Measurements from ENCODE around the gene COL4A6.
"Not testable (repeated sequence)": the region's sequence is repeated elsewhere in the genome, so short reads cannot be mapped to it uniquely, and the experiment has no call there.

The COL4A6 gene

DNA sequence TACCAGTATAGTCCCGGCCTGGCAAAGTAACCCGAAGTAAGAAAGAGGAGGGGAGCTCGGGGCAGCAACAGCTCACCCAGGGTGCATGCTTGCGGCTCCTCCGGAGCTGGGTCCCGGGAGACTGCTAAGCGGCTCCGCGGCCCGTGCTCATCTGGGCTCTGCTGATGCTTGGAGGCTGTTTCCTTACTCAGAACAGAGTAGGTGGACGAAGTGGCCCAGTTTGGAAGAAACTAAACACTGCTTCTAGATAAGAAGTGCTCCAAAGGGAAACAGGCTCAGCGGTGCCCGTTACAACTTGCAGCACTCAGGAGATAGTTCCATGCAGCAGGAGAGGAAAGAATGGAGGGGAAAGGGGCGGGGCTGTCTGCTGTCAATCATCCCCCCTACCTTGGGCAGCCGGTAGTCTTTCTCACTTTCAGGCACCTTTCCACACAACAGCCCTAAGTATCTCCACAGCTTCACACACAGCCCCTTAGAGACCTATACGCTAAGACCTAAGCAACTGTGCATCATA is at the start of gene COL4A6:
COL4A6 (minus strand) TSS at position 313 of the 514 bp plus-strand sequence; CDS start at position 87, 226 bp downstream.
- H3K4me3 ChIP-seq (ENCODE audit: low read length), result peak within 1 kb of the TSS; percentile 94
- peaks cover 11% of the 10 kb centered on the region; the same call in 1 of the 2 replicates for H3K27me3 ChIP-seq (ENCODE audit: insufficient read depth, low read length)
- no peaks in the 10 kb centered on the region for H3K9me3 ChIP-seq (ENCODE audit: insufficient read depth, low read depth, low read length)
- peak within 1 kb of the TSS; percentile 87; the same call in 1 of the 2 replicates for H3K9ac ChIP-seq (ENCODE audit: low read depth, low read length)
- no peak within 1 kb of the TSS for H3K27ac ChIP-seq (ENCODE audit: low read length)
- no peaks in the 10 kb centered on the region for H3K36me3 ChIP-seq (ENCODE audit: insufficient read depth, low read depth, low read length)
- peaks cover 6% of the 10 kb centered on the region; the same call in 1 of the 2 replicates for H3K4me1 ChIP-seq (ENCODE audit: insufficient read depth, low read length)

DNA sequence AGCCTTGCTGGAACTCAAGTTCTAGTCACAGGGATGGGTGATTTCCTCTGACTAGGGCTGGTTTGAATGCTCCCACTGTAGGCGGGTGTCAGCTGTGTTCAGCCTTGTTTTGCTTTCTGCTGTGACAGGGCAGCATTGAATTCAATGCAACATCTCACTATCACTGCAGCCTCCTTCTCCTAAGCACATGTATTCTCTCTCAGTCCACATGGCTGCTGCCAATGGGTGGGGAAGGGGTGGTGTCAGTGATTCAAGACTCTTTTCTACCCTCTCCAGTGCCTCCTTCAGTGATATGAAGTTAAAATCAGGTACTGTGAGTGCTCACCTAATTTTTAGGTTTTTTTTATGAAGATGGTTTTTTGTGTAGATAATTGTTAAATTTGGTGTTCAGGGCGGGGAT is 47.7 kb upstream of the COL4A6 start:
- no peaks in the 10 kb centered on the region for H3K27me3 ChIP-seq (ENCODE audit: insufficient read depth, low read length)
- H3K36me3 ChIP-seq (ENCODE audit: insufficient read depth, low read depth, low read length), result no peaks in the 10 kb centered on the region
- H3K4me1 ChIP-seq (ENCODE audit: insufficient read depth, low read length), result no peaks in the 10 kb centered on the region
- H3K4me3 ChIP-seq (ENCODE audit: low read length), result no peak overlapping the region
- no peaks in the 10 kb centered on the region for H3K9me3 ChIP-seq (ENCODE audit: insufficient read depth, low read depth, low read length)
- no peak overlapping the region for H3K27ac ChIP-seq (ENCODE audit: low read length)
- no peak overlapping the region for H3K9ac ChIP-seq (ENCODE audit: low read depth, low read length)

DNA sequence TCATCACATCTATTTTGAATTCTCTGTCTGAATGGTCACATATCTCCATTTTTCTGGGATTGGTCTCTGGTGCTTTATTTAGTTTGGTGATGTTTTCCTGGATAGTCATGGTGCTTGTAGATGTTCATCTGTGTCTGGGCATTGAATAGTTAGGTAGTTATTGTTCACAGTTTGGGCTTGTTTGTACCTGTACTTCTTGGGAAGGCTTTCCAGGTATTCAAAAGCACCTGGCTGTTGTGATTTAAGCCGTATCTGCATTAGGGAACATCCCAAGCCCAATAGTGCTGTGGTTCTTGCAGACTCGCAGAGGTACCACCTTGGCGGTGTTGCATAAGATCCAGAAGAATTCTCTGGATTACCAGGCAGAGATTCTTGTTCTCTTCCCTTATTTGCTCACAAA is 46.0 kb upstream of the COL4A6 start:
- Histone ChIP-seq H3K4me3 (ENCODE audit: low read length) (no peak overlapping the region), H3K9ac (ENCODE audit: low read depth, low read length) (no peak overlapping the region), H3K27me3 (ENCODE audit: insufficient read depth, low read length) (no peaks in the 10 kb centered on the region), H3K27ac (ENCODE audit: low read length) (no peak overlapping the region), H3K4me1 (ENCODE audit: insufficient read depth, low read length) (no peaks in the 10 kb centered on the region), H3K36me3 (ENCODE audit: insufficient read depth, low read depth, low read length) (no peaks in the 10 kb centered on the region), H3K9me3 (ENCODE audit: insufficient read depth, low read depth, low read length) (no peaks in the 10 kb centered on the region)

DNA sequence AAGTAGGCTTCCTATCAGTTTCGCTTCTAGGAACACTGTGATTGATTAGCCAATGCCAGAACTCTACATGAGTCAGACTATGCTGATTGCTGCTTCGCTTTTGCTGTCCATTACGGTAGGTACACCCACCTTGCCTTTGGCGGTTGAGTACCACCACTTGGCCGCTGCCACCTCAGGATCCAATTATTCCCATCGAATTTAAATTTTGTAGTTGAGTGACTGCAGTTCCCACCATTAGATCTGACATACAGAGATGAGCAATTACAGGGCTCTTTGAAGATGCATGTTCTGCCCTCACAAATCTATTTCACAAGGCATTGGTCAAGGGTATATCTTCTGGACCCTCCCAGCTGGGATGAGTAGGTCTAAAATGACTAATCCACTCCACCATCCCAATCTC is 43.3 kb upstream of the COL4A6 start:
- not testable (repeated sequence) for H3K4me3 ChIP-seq (ENCODE audit: low read length)

DNA sequence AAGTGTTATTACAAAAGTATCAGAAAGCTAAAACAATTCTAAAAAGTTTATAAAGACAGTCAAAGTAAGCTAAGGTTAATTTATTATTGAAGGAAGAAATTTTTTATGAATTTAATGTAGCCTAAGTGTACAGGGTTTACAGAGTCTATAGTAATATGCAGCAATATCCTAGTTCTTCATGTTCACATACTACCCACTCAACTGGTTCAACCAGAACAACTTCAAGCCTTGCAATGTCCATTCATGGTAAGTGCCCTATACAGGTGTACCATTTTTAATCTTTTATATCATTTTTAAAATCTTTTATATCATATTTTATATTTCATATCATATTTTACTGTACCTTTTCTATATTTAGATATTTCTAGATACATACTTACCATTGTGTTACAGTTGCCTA is 35.8 kb upstream of the COL4A6 start:
- H3K27ac ChIP-seq (ENCODE audit: low read length), result no peak overlapping the region
- H3K36me3 ChIP-seq (ENCODE audit: insufficient read depth, low read depth, low read length), result no peaks in the 10 kb centered on the region
- no peak overlapping the region for H3K9ac ChIP-seq (ENCODE audit: low read depth, low read length)
- H3K27me3 ChIP-seq (ENCODE audit: insufficient read depth, low read length), result no peaks in the 10 kb centered on the region
- no peak overlapping the region for H3K4me3 ChIP-seq (ENCODE audit: low read length)
- no peaks in the 10 kb centered on the region for H3K4me1 ChIP-seq (ENCODE audit: insufficient read depth, low read length)
- H3K9me3 ChIP-seq (ENCODE audit: insufficient read depth, low read depth, low read length), result no peaks in the 10 kb centered on the region

More for the DNA sequence above, 43.3 kb upstream of the COL4A6 start:
- not testable (repeated sequence) for H3K4me1 ChIP-seq (ENCODE audit: insufficient read depth, low read length); H3K27me3 ChIP-seq (ENCODE audit: insufficient read depth, low read length); H3K36me3 ChIP-seq (ENCODE audit: insufficient read depth, low read depth, low read length); H3K9me3 ChIP-seq (ENCODE audit: insufficient read depth, low read depth, low read length); H3K9ac ChIP-seq (ENCODE audit: low read depth, low read length); H3K27ac ChIP-seq (ENCODE audit: low read length)

DNA sequence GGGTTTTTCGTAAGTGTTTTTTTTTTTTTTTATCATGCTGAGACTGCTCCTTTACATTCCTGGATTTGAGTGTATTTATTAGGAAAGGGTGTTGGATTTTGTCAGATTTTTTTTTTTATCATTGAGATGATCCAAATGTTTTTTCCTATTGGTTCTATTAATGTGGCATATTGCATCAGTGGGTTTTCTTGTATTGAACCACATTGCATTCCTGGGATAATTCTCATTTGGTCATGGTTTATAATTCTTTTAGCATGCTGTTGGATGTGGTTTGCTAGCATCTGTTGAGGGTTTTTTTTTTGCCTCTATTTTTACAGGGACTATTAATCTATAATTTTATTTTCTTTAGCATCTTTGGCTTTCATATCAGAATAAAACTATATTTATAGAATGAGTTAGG is 30.3 kb upstream of the COL4A6 start:
- H3K4me3 ChIP-seq (ENCODE audit: low read length), result no peak overlapping the region
- no peak overlapping the region for H3K27ac ChIP-seq (ENCODE audit: low read length)
- peaks cover 4% of the 10 kb centered on the region for H3K4me1 ChIP-seq (ENCODE audit: insufficient read depth, low read length)
- H3K27me3 ChIP-seq (ENCODE audit: insufficient read depth, low read length), result no peaks in the 10 kb centered on the region
- H3K9me3 ChIP-seq (ENCODE audit: insufficient read depth, low read depth, low read length), result no peaks in the 10 kb centered on the region
- H3K36me3 ChIP-seq (ENCODE audit: insufficient read depth, low read depth, low read length), result no peaks in the 10 kb centered on the region
- H3K9ac ChIP-seq (ENCODE audit: low read depth, low read length), result no peak overlapping the region

DNA sequence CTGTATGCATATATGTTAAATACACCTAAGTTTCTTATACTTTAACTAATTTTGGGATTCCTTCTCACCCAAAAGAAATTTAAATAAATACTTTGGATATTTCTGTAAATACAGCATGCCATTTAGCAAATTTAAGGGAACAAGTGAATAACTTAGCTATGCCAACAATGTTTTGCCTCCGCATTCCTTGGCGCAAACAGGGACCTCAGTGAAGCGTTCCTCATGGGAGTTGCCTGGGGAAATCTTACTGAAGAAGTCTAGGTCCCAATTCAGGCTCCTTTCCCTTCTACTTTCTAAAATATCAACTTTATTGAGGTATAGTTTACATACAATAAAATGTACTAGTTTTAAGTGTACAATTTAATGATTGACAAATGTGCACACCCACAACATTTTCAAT is 26.4 kb upstream of the COL4A6 start:
- no peak overlapping the region for H3K4me3 ChIP-seq (ENCODE audit: low read length)
- no peaks in the 10 kb centered on the region for H3K27me3 ChIP-seq (ENCODE audit: insufficient read depth, low read length)
- H3K27ac ChIP-seq (ENCODE audit: low read length), result no peak overlapping the region
- no peaks in the 10 kb centered on the region for H3K36me3 ChIP-seq (ENCODE audit: insufficient read depth, low read depth, low read length)
- H3K4me1 ChIP-seq (ENCODE audit: insufficient read depth, low read length), result peaks cover 4% of the 10 kb centered on the region
- H3K9me3 ChIP-seq (ENCODE audit: insufficient read depth, low read depth, low read length), result no peaks in the 10 kb centered on the region
- no peak overlapping the region for H3K9ac ChIP-seq (ENCODE audit: low read depth, low read length)

DNA sequence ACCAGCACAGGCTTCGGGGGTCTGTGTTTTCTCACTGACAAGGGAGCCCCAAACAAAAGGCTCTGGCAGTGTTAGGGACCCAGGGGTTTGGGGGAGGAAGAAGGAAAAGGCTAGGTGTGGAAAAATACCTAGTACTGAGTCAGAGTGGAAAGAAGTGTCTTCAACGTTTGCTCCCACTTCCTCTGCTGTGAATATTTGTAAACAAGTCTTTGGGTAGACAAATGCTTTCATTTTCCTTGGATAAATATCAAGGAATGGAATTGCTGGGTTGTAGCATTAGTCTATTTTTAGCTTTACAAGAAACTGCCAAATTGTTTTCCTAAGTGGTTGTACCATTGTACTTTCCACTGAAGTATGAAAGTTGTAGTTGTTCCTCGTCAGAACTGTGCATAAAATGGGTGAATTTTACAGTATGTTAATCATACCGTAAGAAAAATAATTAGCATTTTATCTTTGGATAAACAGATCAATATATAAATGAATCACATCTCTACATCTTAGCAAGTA is 18.8 kb upstream of the COL4A6 start:
- Histone ChIP-seq H3K9me3 (ENCODE audit: insufficient read depth, low read depth, low read length) (no peaks in the 10 kb centered on the region), H3K27me3 (ENCODE audit: insufficient read depth, low read length) (no peaks in the 10 kb centered on the region), H3K4me1 (ENCODE audit: insufficient read depth, low read length) (no peaks in the 10 kb centered on the region), H3K36me3 (ENCODE audit: insufficient read depth, low read depth, low read length) (no peaks in the 10 kb centered on the region), H3K4me3 (ENCODE audit: low read length) (no peak overlapping the region), H3K9ac (ENCODE audit: low read depth, low read length) (no peak overlapping the region), H3K27ac (ENCODE audit: low read length) (no peak overlapping the region)

DNA sequence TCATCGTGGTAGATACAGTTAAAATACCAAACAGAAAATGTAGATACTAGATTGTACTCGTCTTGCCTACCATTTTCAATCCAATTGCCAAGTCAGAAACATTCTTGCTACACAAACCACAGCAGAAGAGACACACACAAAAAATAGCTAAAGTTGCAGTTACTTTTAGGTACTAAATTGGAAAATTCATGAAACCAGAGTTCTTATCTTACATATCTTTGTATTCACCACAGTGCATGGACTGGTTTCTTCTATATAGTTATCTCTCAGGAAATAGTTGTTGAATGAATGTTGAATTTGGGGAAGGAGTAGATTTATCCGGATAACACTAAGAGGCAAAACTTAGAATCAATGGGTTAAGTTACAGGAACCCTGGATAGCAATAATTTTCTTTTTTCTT is 15.6 kb upstream of the COL4A6 start:
- Histone ChIP-seq H3K27me3 (ENCODE audit: insufficient read depth, low read length) (no peaks in the 10 kb centered on the region), H3K4me3 (ENCODE audit: low read length) (no peak overlapping the region), H3K27ac (ENCODE audit: low read length) (no peak overlapping the region), H3K9me3 (ENCODE audit: insufficient read depth, low read depth, low read length) (no peaks in the 10 kb centered on the region), H3K36me3 (ENCODE audit: insufficient read depth, low read depth, low read length) (no peaks in the 10 kb centered on the region), H3K9ac (ENCODE audit: low read depth, low read length) (no peak overlapping the region), H3K4me1 (ENCODE audit: insufficient read depth, low read length) (no peaks in the 10 kb centered on the region)

DNA sequence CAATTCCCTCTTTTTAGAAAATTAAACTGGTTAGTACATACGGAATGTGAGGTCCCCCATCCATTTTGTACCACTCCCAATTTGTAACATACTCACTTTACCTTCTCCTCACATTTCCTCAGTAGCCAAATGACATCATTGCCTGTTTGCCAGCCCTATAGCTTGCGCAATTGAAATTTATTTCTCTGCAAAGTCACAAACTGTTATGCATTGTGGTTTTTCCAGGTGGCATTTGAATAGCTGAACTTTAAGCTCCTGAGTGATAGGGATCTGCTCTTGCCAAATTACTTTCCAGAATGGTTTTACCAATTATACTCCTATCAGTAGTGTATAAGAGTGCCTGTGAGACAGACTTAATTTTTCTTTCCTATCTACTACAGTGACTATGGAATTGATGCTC is 9.1 kb upstream of the COL4A6 start:
- no peak overlapping the region for H3K4me3 ChIP-seq (ENCODE audit: low read length)

DNA sequence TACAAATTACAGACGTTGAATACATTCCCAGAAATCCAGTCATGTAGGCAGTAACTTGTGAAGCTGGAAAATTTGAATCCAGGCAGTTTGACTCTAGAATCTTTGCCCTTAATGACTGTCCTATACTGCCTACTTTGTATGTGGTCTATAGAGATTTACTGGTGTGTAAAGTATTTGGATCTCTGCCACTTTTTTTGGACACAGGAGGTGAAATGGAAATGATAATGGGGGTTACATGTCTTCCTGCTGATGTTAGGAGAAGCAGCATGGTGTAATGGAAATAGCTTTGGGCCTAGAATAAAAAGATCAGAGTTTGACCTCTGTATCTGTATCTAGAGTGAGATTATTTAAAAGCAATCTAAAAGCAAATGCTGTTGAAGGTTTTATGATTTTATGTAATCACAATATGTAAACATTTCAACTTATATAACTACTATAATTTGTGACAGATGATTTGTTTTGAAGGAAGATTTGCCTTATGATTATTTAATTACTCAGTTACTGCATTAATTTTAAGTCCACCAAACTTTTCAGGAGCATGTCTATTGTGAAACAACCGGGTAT is 4.8 kb upstream of the COL4A6 start:
- H3K36me3 ChIP-seq (ENCODE audit: insufficient read depth, low read depth, low read length), result no peaks in the 10 kb centered on the region
- H3K9me3 ChIP-seq (ENCODE audit: insufficient read depth, low read depth, low read length), result no peaks in the 10 kb centered on the region
- peak overlapping the region; percentile 94; the same call in 1 of the 2 replicates for H3K4me3 ChIP-seq (ENCODE audit: low read length)
- no peaks in the 10 kb centered on the region for H3K27me3 ChIP-seq (ENCODE audit: insufficient read depth, low read length)
- H3K4me1 ChIP-seq (ENCODE audit: insufficient read depth, low read length), result peaks cover 14% of the 10 kb centered on the region; the same call in 1 of the 2 replicates
- no peak overlapping the region for H3K27ac ChIP-seq (ENCODE audit: low read length)
- no peak overlapping the region for H3K9ac ChIP-seq (ENCODE audit: low read depth, low read length)

More for the DNA sequence above, 9.1 kb upstream of the COL4A6 start:
- Histone ChIP-seq H3K9me3 (ENCODE audit: insufficient read depth, low read depth, low read length) (no peaks in the 10 kb centered on the region), H3K27me3 (ENCODE audit: insufficient read depth, low read length) (no peaks in the 10 kb centered on the region), H3K27ac (ENCODE audit: low read length) (no peak overlapping the region), H3K4me1 (ENCODE audit: insufficient read depth, low read length) (peaks cover 11% of the 10 kb centered on the region; the same call in 1 of the 2 replicates), H3K36me3 (ENCODE audit: insufficient read depth, low read depth, low read length) (no peaks in the 10 kb centered on the region), H3K9ac (ENCODE audit: low read depth, low read length) (no peak overlapping the region)

DNA sequence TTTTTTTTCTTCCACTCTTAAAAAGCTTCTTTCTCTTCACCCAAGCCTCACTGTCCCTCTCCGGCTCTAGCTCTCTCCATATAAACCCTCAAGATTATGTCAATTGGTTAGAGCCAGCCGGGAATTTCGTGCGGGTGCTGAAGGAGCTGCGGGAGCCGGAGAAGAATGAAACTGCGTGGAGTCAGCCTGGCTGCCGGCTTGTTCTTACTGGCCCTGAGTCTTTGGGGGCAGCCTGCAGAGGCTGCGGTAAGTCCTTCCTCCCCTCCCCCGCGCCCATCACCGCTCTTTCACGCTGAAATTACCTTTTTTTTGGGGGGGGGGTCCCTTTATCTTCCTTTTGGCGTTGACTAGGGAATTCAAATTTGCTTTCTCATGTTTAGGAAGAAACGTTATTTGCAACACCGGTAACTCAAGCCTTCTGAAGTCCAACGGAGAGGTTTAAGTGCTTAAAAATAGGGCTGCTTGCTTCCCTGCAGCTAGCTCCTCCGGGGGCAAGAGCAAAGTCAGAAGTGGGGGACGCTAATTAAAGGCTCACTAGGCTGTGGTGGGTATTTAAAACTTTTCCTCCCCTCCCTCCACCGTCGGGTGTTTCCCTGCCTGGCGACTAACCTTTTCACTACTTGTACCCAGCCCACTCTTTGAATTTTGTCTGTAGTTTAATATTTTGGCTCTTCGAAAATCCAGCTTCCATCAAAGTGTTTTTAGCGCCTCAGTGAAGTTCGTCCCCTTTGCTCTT is 1.9 kb upstream of the COL4A6 start:
- Histone ChIP-seq H3K9ac (ENCODE audit: low read depth, low read length) (peak overlapping the region; percentile 87), H3K4me3 (ENCODE audit: low read length) (peak overlapping the region; percentile 94), H3K9me3 (ENCODE audit: insufficient read depth, low read depth, low read length) (no peaks in the 10 kb centered on the region), H3K27me3 (ENCODE audit: insufficient read depth, low read length) (peaks cover 11% of the 10 kb centered on the region; the same call in 1 of the 2 replicates), H3K4me1 (ENCODE audit: insufficient read depth, low read length) (peaks cover 6% of the 10 kb centered on the region; the same call in 1 of the 2 replicates), H3K27ac (ENCODE audit: low read length) (peak overlapping the region; percentile 61), H3K36me3 (ENCODE audit: insufficient read depth, low read depth, low read length) (no peaks in the 10 kb centered on the region)
